ENCODE data around the gene DEK.
"Not testable (repeated sequence)": the region's sequence is repeated elsewhere in the genome, so short reads cannot be mapped to it uniquely, and the experiment has no call there.

DEK gene

GRCh38 chr6:18214003-18214402, 50.3 kb downstream of the DEK start:
- Histone ChIP-seq H3K9me3 (ENCODE audit: control insufficient read depth, insufficient read depth, low read length) (no peaks in the 10 kb centered on the region), H3K4me1 (ENCODE audit: insufficient read depth, low read length) (no peaks in the 10 kb centered on the region), H3K36me3 (ENCODE audit: insufficient read depth, low read length) (no peaks in the 10 kb centered on the region; the same call in none of the 2 replicates), H3K9ac (ENCODE audit: low read depth, low read length) (no peak overlapping the region)

- Histone ChIP-seq H3K9me3 (ENCODE audit: control insufficient read depth, insufficient read depth, low read length) (no peaks in the 10 kb centered on the region), H3K9ac (ENCODE audit: low read depth, low read length) (no peak overlapping the region), H3K36me3 (ENCODE audit: insufficient read depth, low read length) (no peaks in the 10 kb centered on the region; the same call in none of the 2 replicates), H3K4me1 (ENCODE audit: insufficient read depth, low read length) (no peaks in the 10 kb centered on the region)
Measured at GRCh38 chr6:18213439-18213838, 50.9 kb downstream of the DEK start.

GRCh38 chr6:18212231-18212630, 52.1 kb downstream of the DEK start:
- no peaks in the 10 kb centered on the region for H3K4me1 ChIP-seq (ENCODE audit: insufficient read depth, low read length)
- H3K9ac ChIP-seq (ENCODE audit: low read depth, low read length) = no peak overlapping the region
- H3K36me3 ChIP-seq (ENCODE audit: insufficient read depth, low read length) = no peaks in the 10 kb centered on the region; the same call in 1 of the 2 replicates
- H3K9me3 ChIP-seq (ENCODE audit: control insufficient read depth, insufficient read depth, low read length) = no peaks in the 10 kb centered on the region

GRCh38 chr6:18211338-18211737, 53.0 kb downstream of the DEK start:
- H3K9me3 ChIP-seq (ENCODE audit: control insufficient read depth, insufficient read depth, low read length) = no peaks in the 10 kb centered on the region
- no peaks in the 10 kb centered on the region; the same call in 1 of the 2 replicates for H3K36me3 ChIP-seq (ENCODE audit: insufficient read depth, low read length)
- no peak overlapping the region for H3K9ac ChIP-seq (ENCODE audit: low read depth, low read length)
- H3K4me1 ChIP-seq (ENCODE audit: insufficient read depth, low read length) = no peaks in the 10 kb centered on the region

GRCh38 chr6:18210707-18211106, 53.6 kb downstream of the DEK start:
- H3K9ac ChIP-seq (ENCODE audit: low read depth, low read length) = no peak overlapping the region
- no peaks in the 10 kb centered on the region for H3K4me1 ChIP-seq (ENCODE audit: insufficient read depth, low read length)
- H3K36me3 ChIP-seq (ENCODE audit: insufficient read depth, low read length) = no peaks in the 10 kb centered on the region; the same call in 1 of the 2 replicates
- no peaks in the 10 kb centered on the region for H3K9me3 ChIP-seq (ENCODE audit: control insufficient read depth, insufficient read depth, low read length)

GRCh38 chr6:18209539-18210197, 54.7 kb downstream of the DEK start:
- Histone ChIP-seq H3K9ac (ENCODE audit: low read depth, low read length) (no peak overlapping the region), H3K36me3 (ENCODE audit: insufficient read depth, low read length) (no peaks in the 10 kb centered on the region), H3K9me3 (ENCODE audit: control insufficient read depth, insufficient read depth, low read length) (no peaks in the 10 kb centered on the region), H3K4me1 (ENCODE audit: insufficient read depth, low read length) (no peaks in the 10 kb centered on the region)

GRCh38 chr6:18208778-18209177, 55.6 kb downstream of the DEK start:
- H3K9me3 ChIP-seq (ENCODE audit: control insufficient read depth, insufficient read depth, low read length); H3K36me3 ChIP-seq (ENCODE audit: insufficient read depth, low read length); H3K4me1 ChIP-seq (ENCODE audit: insufficient read depth, low read length); H3K9ac ChIP-seq (ENCODE audit: low read depth, low read length): not testable (repeated sequence)

GRCh38 chr6:18207949-18208348, 56.4 kb downstream of the DEK start:
- H3K9ac ChIP-seq (ENCODE audit: low read depth, low read length) = no peak overlapping the region

GRCh38 chr6:18207438-18207837, 56.9 kb downstream of the DEK start:
- H3K9ac ChIP-seq (ENCODE audit: low read depth, low read length) = no peak overlapping the region
- H3K9me3 ChIP-seq (ENCODE audit: control insufficient read depth, insufficient read depth, low read length) = no peaks in the 10 kb centered on the region
- no peaks in the 10 kb centered on the region for H3K36me3 ChIP-seq (ENCODE audit: insufficient read depth, low read length)
- no peaks in the 10 kb centered on the region for H3K4me1 ChIP-seq (ENCODE audit: insufficient read depth, low read length)

More at GRCh38 chr6:18207949-18208348, 56.4 kb downstream of the DEK start:
- no peaks in the 10 kb centered on the region for H3K36me3 ChIP-seq (ENCODE audit: insufficient read depth, low read length)
- H3K9me3 ChIP-seq (ENCODE audit: control insufficient read depth, insufficient read depth, low read length) = no peaks in the 10 kb centered on the region
- no peaks in the 10 kb centered on the region for H3K4me1 ChIP-seq (ENCODE audit: insufficient read depth, low read length)

GRCh38 chr6:18206591-18206990, 57.7 kb downstream of the DEK start:
- no peaks in the 10 kb centered on the region for H3K9me3 ChIP-seq (ENCODE audit: control insufficient read depth, insufficient read depth, low read length)
- H3K36me3 ChIP-seq (ENCODE audit: insufficient read depth, low read length) = no peaks in the 10 kb centered on the region
- no peak overlapping the region for H3K9ac ChIP-seq (ENCODE audit: low read depth, low read length)
- no peaks in the 10 kb centered on the region for H3K4me1 ChIP-seq (ENCODE audit: insufficient read depth, low read length)

- Histone ChIP-seq H3K9me3 (ENCODE audit: control insufficient read depth, insufficient read depth, low read length) (no peaks in the 10 kb centered on the region), H3K4me1 (ENCODE audit: insufficient read depth, low read length) (no peaks in the 10 kb centered on the region), H3K36me3 (ENCODE audit: insufficient read depth, low read length) (no peaks in the 10 kb centered on the region), H3K9ac (ENCODE audit: low read depth, low read length) (no peak overlapping the region)
Measured at GRCh38 chr6:18204691-18205090, 59.6 kb downstream of the DEK start.

GRCh38 chr6:18203786-18204185, 60.5 kb downstream of the DEK start:
- no peaks in the 10 kb centered on the region for H3K9me3 ChIP-seq (ENCODE audit: control insufficient read depth, insufficient read depth, low read length)
- H3K36me3 ChIP-seq (ENCODE audit: insufficient read depth, low read length) = no peaks in the 10 kb centered on the region
- no peak overlapping the region for H3K9ac ChIP-seq (ENCODE audit: low read depth, low read length)
- H3K4me1 ChIP-seq (ENCODE audit: insufficient read depth, low read length) = no peaks in the 10 kb centered on the region

- Histone ChIP-seq H3K4me1 (ENCODE audit: insufficient read depth, low read length) (peaks cover 5% of the 10 kb centered on the region), H3K36me3 (ENCODE audit: insufficient read depth, low read length) (no peaks in the 10 kb centered on the region), H3K9ac (ENCODE audit: low read depth, low read length) (no peak overlapping the region), H3K9me3 (ENCODE audit: control insufficient read depth, insufficient read depth, low read length) (no peaks in the 10 kb centered on the region)
Measured at GRCh38 chr6:18192026-18192425, 72.3 kb downstream of the DEK start.

GRCh38 chr6:18189196-18189595, 75.1 kb downstream of the DEK start:
- Histone ChIP-seq H3K36me3 (ENCODE audit: insufficient read depth, low read length) (no peaks in the 10 kb centered on the region), H3K9me3 (ENCODE audit: control insufficient read depth, insufficient read depth, low read length) (no peaks in the 10 kb centered on the region), H3K9ac (ENCODE audit: low read depth, low read length) (no peak overlapping the region), H3K4me1 (ENCODE audit: insufficient read depth, low read length) (peaks cover 21% of the 10 kb centered on the region)

- Histone ChIP-seq H3K9me3 (ENCODE audit: control insufficient read depth, insufficient read depth, low read length) (no peaks in the 10 kb centered on the region), H3K36me3 (ENCODE audit: insufficient read depth, low read length) (no peaks in the 10 kb centered on the region), H3K4me1 (ENCODE audit: insufficient read depth, low read length) (peaks cover 21% of the 10 kb centered on the region), H3K9ac (ENCODE audit: low read depth, low read length) (no peak overlapping the region)
Measured at GRCh38 chr6:18187701-18188100, 76.6 kb downstream of the DEK start.

All from ES-I3 (cell line).